Thoracic aorta (tissue), 2 donors: ENCODE data around the gene FXR1. TPM values are rescaled to one million over a fixed set of nuclear protein-coding genes. Genes with fewer than 3 reads are reported as not detected.

Source experiments
- ATAC-seq: fragments of 150-250 bp; one replicate; pipeline ENCODE4 v1.8.0; 2017; ENCODE audit warnings: low read depth; ENCODE audit not compliant: insufficient number of reproducible peaks, low FRiP score
- DNase-seq: peaks from one replicate; pipeline ENCODE4 v3.0.0-alpha.2; 2020; ENCODE audit warnings: low spot score
- H3K27ac ChIP-seq, 2 donors: fragments of 200-600 bp; sonication (generic); 1 replicate in 1 of 2; 2 replicates in 1 of 2; pipeline ENCODE4 v1.5.1; 2016; ENCODE audit warnings: mild to moderate bottlenecking in 2 of 2, moderate library complexity in 2 of 2
- H3K27me3 ChIP-seq: fragments of 200-600 bp; sonication (generic); replicated peaks from 2 replicates; pipeline ENCODE4 v1.6.0; 2016; ENCODE audit warnings: mild to moderate bottlenecking; ENCODE audit not compliant: insufficient read depth
- H3K36me3 ChIP-seq: fragments of 200-600 bp; sonication (generic); one replicate; pipeline ENCODE4 v1.5.1; 2016
- H3K4me1 ChIP-seq, 2 donors: fragments of 200-600 bp; sonication (generic); 1 replicate in 1 of 2; 2 replicates in 1 of 2; pipeline versions ENCODE4 v1.5.1 to v1.6.0; 2016; ENCODE audit warnings: low read depth in 2 of 2, mild to moderate bottlenecking in 1 of 2; ENCODE audit not compliant: control insufficient read depth in 1 of 2
- H3K4me3 ChIP-seq: fragments of 200-600 bp; sonication (generic); 2 replicates; pipeline ENCODE4 v1.5.1; 2016; ENCODE audit warnings: mild to moderate bottlenecking
- H3K9me3 ChIP-seq: fragments of 200-600 bp; sonication (generic); 2 replicates; pipeline ENCODE4 v1.5.1; 2016
- total RNA-seq, 2 donors: library from RNA; depleted of rRNA; stranded (reverse); fragments of >200 nt; gene quantifications; one replicate each; pipeline versions ENCODE4 v1.1.0 to v1.2.3, GENCODE V29; 2016
- TF ChIP-seq, protein P1 (sequence below): fragments of 200-600 bp; sonication (generic); IDR thresholded peaks from one replicate; pipeline ENCODE4 v1.5.1; 2019; ENCODE audit warnings: antibody characterized with exemption

Gene FXR1
- total RNA-seq, 2 donors from 2014 or later: 103 to 112 TPM

DNA sequence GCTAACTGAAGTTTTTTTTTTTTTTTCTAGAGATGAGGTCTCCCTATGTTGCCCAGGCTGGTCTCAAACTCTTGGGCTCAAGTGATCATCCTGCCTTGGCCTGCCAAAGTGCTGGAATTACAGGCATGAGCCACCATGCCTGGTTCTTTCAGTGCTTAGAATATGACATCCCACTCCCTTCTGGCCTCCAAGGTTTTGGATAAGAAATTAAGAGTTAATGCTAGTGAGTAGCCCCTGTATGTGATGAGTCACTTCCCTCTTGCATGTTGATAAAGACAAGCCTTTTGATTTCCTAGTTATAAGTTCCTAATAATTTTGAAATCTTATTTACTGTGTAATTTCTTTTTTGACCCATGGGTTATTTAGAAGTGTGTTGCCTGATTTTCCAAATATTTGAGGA lies 112.7 kb downstream of the FXR1 start:
- Histone ChIP-seq H3K27me3 (no peaks in the 10 kb centered on the region), H3K27ac (no peak overlapping the region), H3K4me1 (no peaks in the 10 kb centered on the region), H3K36me3 (no peaks in the 10 kb centered on the region), H3K9me3 (no peaks in the 10 kb centered on the region), H3K4me3 (no peak overlapping the region)
- no peak for ATAC-seq
- no peak for DNase-seq
- TF ChIP-seq, protein P1, sequence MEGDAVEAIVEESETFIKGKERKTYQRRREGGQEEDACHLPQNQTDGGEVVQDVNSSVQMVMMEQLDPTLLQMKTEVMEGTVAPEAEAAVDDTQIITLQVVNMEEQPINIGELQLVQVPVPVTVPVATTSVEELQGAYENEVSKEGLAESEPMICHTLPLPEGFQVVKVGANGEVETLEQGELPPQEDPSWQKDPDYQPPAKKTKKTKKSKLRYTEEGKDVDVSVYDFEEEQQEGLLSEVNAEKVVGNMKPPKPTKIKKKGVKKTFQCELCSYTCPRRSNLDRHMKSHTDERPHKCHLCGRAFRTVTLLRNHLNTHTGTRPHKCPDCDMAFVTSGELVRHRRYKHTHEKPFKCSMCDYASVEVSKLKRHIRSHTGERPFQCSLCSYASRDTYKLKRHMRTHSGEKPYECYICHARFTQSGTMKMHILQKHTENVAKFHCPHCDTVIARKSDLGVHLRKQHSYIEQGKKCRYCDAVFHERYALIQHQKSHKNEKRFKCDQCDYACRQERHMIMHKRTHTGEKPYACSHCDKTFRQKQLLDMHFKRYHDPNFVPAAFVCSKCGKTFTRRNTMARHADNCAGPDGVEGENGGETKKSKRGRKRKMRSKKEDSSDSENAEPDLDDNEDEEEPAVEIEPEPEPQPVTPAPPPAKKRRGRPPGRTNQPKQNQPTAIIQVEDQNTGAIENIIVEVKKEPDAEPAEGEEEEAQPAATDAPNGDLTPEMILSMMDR: no peak

DNA sequence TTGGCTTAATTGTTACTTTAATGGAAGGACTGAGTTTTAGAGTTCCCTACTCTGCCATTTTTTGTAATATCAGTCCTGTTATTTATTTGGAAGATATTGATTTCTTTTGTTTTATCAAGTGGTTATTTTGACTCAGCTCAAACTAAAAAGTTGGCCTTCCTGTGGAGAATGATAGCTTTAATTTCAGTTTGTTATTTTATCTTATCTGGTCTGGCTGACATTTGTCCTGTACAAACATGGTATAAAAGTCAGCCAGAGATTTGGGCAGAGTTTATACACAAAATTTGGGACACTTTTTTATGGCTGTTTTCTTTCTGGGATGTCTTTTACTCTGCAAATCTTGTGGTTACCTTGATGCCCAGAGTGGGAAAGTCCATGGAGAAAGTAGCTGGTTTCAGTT lies 118.5 kb downstream of the FXR1 start:
- no peaks in the 10 kb centered on the region for H3K27me3 ChIP-seq
- H3K9me3 ChIP-seq: no peaks in the 10 kb centered on the region
- H3K4me3 ChIP-seq: no peak overlapping the region
- no peaks in the 10 kb centered on the region for H3K36me3 ChIP-seq
- TF ChIP-seq, protein P1: no peak
- no peak for DNase-seq
- no peak for ATAC-seq
- H3K27ac ChIP-seq: no peak overlapping the region
- H3K4me1 ChIP-seq: no peaks in the 10 kb centered on the region

Other genes with a start within 250 kb of the FXR1 start
- not detected for gene CCDC39, start 233.2 kb upstream of the FXR1 start, total RNA-seq
- 10 to 100 TPM; 19.4 to 38.0 TPM for gene DNAJC19, start 77.1 kb downstream of the FXR1 start, total RNA-seq